ENCODE measurements around the gene OTUD5.

- TF ChIP-seq CTCF (conservative IDR thresholded peaks at IDR 0.05; ENCODE audit: low read depth, low read length) (no peak), EZH2 (IDR thresholded peaks at IDR 0.05; ENCODE audit: low read length, unreplicated experiment) (no peak)
Observed at GRCh38 chrX:48905090-48905790, 52.2 kb downstream of the OTUD5 start.

Data from PC-3 (cell line).